ENCODE measurements around the gene PNMA8A.

PNMA8A gene

DNA sequence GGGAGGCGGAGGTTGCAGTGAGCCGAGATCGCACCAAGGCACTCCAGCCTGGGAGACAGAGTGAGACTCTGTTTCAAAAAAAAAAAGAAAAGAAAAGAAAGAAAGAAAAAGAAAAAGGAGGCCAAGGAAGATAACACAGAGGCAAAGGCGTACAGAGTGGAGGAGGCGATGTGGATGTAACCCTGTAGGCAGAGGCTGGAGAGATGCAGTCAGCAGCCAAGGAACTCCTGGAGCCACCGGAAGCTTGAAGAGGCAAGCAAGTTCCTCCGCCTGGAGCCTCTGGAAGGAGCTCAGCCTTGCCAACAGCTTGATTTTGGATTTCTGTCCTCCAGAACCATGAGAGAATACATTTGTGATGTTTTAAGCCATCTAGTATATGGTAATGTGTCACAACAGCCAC, 51.3 kb downstream of the PNMA8A start:
- TF ChIP-seq POLR2AphosphoS5 (IDR thresholded peaks at IDR 0.05; ENCODE audit: low read depth), result no peak
- TF ChIP-seq GABPA (IDR thresholded peaks at IDR 0.05; ENCODE audit: low read depth), result no peak
- TF ChIP-seq, protein P1, sequence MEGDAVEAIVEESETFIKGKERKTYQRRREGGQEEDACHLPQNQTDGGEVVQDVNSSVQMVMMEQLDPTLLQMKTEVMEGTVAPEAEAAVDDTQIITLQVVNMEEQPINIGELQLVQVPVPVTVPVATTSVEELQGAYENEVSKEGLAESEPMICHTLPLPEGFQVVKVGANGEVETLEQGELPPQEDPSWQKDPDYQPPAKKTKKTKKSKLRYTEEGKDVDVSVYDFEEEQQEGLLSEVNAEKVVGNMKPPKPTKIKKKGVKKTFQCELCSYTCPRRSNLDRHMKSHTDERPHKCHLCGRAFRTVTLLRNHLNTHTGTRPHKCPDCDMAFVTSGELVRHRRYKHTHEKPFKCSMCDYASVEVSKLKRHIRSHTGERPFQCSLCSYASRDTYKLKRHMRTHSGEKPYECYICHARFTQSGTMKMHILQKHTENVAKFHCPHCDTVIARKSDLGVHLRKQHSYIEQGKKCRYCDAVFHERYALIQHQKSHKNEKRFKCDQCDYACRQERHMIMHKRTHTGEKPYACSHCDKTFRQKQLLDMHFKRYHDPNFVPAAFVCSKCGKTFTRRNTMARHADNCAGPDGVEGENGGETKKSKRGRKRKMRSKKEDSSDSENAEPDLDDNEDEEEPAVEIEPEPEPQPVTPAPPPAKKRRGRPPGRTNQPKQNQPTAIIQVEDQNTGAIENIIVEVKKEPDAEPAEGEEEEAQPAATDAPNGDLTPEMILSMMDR (IDR thresholded peaks at IDR 0.05; ENCODE audit: insufficient read depth, low read length), result no peak
- TF ChIP-seq, protein P2, sequence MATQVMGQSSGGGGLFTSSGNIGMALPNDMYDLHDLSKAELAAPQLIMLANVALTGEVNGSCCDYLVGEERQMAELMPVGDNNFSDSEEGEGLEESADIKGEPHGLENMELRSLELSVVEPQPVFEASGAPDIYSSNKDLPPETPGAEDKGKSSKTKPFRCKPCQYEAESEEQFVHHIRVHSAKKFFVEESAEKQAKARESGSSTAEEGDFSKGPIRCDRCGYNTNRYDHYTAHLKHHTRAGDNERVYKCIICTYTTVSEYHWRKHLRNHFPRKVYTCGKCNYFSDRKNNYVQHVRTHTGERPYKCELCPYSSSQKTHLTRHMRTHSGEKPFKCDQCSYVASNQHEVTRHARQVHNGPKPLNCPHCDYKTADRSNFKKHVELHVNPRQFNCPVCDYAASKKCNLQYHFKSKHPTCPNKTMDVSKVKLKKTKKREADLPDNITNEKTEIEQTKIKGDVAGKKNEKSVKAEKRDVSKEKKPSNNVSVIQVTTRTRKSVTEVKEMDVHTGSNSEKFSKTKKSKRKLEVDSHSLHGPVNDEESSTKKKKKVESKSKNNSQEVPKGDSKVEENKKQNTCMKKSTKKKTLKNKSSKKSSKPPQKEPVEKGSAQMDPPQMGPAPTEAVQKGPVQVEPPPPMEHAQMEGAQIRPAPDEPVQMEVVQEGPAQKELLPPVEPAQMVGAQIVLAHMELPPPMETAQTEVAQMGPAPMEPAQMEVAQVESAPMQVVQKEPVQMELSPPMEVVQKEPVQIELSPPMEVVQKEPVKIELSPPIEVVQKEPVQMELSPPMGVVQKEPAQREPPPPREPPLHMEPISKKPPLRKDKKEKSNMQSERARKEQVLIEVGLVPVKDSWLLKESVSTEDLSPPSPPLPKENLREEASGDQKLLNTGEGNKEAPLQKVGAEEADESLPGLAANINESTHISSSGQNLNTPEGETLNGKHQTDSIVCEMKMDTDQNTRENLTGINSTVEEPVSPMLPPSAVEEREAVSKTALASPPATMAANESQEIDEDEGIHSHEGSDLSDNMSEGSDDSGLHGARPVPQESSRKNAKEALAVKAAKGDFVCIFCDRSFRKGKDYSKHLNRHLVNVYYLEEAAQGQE (IDR thresholded peaks at IDR 0.05; ENCODE audit: insufficient replicate concordance, low read depth), result no peak
- TF ChIP-seq SPI1 (IDR thresholded peaks at IDR 0.05; ENCODE audit: borderline replicate concordance, low read depth), result no peak
- no peak for DNase-seq (ENCODE audit: low read depth in 1 of 2, low spot score in 1 of 2)
- Histone ChIP-seq H3K27me3 (ENCODE audit: insufficient read depth, poor library complexity, severe bottlenecking) (peaks cover 15% of the 10 kb centered on the region), H3K4me3 (replicated peaks; ENCODE audit: insufficient read depth, low read length) (no peak overlapping the region), H3K27ac (replicated peaks) (no peak overlapping the region)

Data from HL-60 (cell line).